Measurements from ENCODE around the gene MAGI3. TPM values are rescaled to one million over a fixed set of nuclear protein-coding genes. Genes with fewer than 3 reads are reported as not detected.
"Not testable (repeated sequence)": the region's sequence is repeated elsewhere in the genome, so short reads cannot be mapped to it uniquely, and the experiment has no call there.

The MAGI3 gene
- total and polyA plus RNA-seq, 2 donors (not counting 1 experiment from before 2014, with no cell fraction given): 0.30 to 0.67 TPM

DNA sequence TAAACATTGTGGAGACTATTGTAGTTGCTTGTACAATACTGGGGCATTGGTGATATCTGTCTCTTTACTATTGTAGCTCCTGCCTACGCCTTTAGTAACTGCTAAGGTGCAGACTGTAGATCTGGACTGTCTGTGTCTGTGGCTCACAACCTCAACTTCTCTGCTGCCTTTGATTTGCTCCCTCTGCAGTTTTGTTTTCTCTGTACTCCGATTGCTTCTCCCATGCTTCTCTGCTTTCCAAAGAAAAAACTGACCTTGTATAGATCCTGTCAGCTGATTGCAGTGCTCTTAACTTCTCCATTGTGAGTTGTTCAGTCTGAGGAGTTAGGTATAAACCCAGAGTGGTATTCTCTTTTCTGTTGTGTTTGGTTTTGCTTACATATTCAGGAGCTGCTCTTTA lies 15.3 kb downstream of the MAGI3 start:
- no peaks in the 10 kb centered on the region for H3K36me3 ChIP-seq (replicated peaks in 1 of 2; ENCODE audit: control extremely low read depth in 1 of 2, control insufficient read depth in 1 of 2, extremely low read depth in 1 of 2, insufficient read depth in 2 of 2, low read length in 1 of 2)
- intact Hi-C loops (cut with micrococcal nuclease): no loop called here
- H3K27ac Mint-ChIP-seq: no peak overlapping the region
- DNase-seq: no peak
- H3K79me2 ChIP-seq (ENCODE audit: control insufficient read depth, insufficient read depth, low read length): no peaks in the 10 kb centered on the region
- no peak for TF ChIP-seq EZH2 (IDR thresholded peaks at IDR 0.05; ENCODE audit: borderline replicate concordance, insufficient read depth, low read depth, low read length, poor library complexity, severe bottlenecking)
- TF ChIP-seq, protein P1, sequence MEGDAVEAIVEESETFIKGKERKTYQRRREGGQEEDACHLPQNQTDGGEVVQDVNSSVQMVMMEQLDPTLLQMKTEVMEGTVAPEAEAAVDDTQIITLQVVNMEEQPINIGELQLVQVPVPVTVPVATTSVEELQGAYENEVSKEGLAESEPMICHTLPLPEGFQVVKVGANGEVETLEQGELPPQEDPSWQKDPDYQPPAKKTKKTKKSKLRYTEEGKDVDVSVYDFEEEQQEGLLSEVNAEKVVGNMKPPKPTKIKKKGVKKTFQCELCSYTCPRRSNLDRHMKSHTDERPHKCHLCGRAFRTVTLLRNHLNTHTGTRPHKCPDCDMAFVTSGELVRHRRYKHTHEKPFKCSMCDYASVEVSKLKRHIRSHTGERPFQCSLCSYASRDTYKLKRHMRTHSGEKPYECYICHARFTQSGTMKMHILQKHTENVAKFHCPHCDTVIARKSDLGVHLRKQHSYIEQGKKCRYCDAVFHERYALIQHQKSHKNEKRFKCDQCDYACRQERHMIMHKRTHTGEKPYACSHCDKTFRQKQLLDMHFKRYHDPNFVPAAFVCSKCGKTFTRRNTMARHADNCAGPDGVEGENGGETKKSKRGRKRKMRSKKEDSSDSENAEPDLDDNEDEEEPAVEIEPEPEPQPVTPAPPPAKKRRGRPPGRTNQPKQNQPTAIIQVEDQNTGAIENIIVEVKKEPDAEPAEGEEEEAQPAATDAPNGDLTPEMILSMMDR (IDR thresholded peaks at IDR 0.05): no peak
- CTCF ChIA-PET: no interaction called here
- POLR2A ChIA-PET: no interaction called here
- H3K9ac ChIP-seq (ENCODE audit: low read length): no peak overlapping the region
- no peak overlapping the region for H3K4me3 ChIP-seq (ENCODE audit: control extremely low read depth in 1 of 5, extremely low read depth in 1 of 5, insufficient read depth in 1 of 5, low read depth in 2 of 5, low read length in 4 of 5)
- no peak overlapping the region for H3K4me2 ChIP-seq (replicated peaks; ENCODE audit: low read depth, low read length, poor library complexity, severe bottlenecking)
- no peaks in the 10 kb centered on the region for H3K4me1 ChIP-seq (ENCODE audit: control insufficient read depth in 2 of 2, insufficient read depth in 2 of 2, low read length in 2 of 2)
- no peak overlapping the region for H3K27ac ChIP-seq (ENCODE audit: low read length in 2 of 2)
- peaks cover 0 to 4% (median 1%) of the 10 kb centered on the region in 4 experiments for H3K27me3 ChIP-seq (replicated peaks in 1 of 4; ENCODE audit: control extremely low read depth in 1 of 4, control insufficient read depth in 3 of 4, insufficient read depth in 4 of 4, low read length in 3 of 4)
- no peak overlapping the region for H2AFZ ChIP-seq (ENCODE audit: insufficient read depth, low read depth, low read length, poor library complexity, severe bottlenecking)
- H3K4me3 Mint-ChIP-seq: no peak overlapping the region
- ATAC-seq (ENCODE audit: low read depth): no peak
- no peaks in the 10 kb centered on the region for H3K9me3 Mint-ChIP-seq (ENCODE audit: insufficient read depth)
- no CpG with 5 or more reads among the region's 2 CpGs for WGBS (ENCODE audit: insufficient coverage)
- H3K4me1 Mint-ChIP-seq: no peaks in the 10 kb centered on the region
- H3K9me3 ChIP-seq (ENCODE audit: control extremely low read depth in 1 of 3, control insufficient read depth in 2 of 3, insufficient read depth in 1 of 3, low read length in 2 of 3): no peaks in the 10 kb centered on the region
- H3K27me3 Mint-ChIP-seq: peaks cover 10% of the 10 kb centered on the region
- H4K20me1 ChIP-seq (ENCODE audit: control insufficient read depth, insufficient read depth, low read length, poor library complexity, severe bottlenecking): no peaks in the 10 kb centered on the region

DNA sequence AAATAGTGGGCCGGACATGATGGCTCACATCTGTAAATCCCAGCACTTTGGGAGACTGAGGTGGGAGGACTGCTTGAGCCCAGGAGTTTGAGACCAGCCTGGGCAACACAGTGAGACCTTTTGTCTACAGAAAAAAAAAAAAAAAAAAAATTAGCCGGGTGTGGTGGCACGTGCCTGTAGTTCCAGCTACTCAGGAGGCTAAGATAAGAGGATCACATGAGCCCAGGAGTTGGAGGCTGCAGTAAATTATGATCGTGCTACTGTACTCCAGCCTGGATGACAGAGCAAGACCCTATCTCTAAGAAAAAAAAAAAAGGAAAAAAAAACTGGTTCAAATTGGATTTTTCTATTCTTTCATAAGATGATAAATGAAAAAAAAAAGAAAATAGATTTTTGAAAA lies 15.8 kb downstream of the MAGI3 start:
- H3K4me1 Mint-ChIP-seq; H3K27me3 ChIP-seq (replicated peaks in 1 of 4; ENCODE audit: control extremely low read depth in 1 of 4, control insufficient read depth in 3 of 4, insufficient read depth in 4 of 4, low read length in 3 of 4); H2AFZ ChIP-seq (ENCODE audit: insufficient read depth, low read depth, low read length, poor library complexity, severe bottlenecking); intact Hi-C loops (cut with micrococcal nuclease); H3K36me3 ChIP-seq (replicated peaks in 1 of 2; ENCODE audit: control extremely low read depth in 1 of 2, control insufficient read depth in 1 of 2, extremely low read depth in 1 of 2, insufficient read depth in 2 of 2, low read length in 1 of 2); H3K9ac ChIP-seq (ENCODE audit: low read length); H3K27ac Mint-ChIP-seq; H3K27me3 Mint-ChIP-seq; H3K9me3 ChIP-seq (ENCODE audit: control extremely low read depth in 1 of 3, control insufficient read depth in 2 of 3, insufficient read depth in 1 of 3, low read length in 2 of 3); H4K20me1 ChIP-seq (ENCODE audit: control insufficient read depth, insufficient read depth, low read length, poor library complexity, severe bottlenecking); H3K4me3 Mint-ChIP-seq; ATAC-seq (ENCODE audit: low read depth); DNase-seq; H3K4me2 ChIP-seq (replicated peaks; ENCODE audit: low read depth, low read length, poor library complexity, severe bottlenecking); H3K79me2 ChIP-seq (ENCODE audit: control insufficient read depth, insufficient read depth, low read length); H3K4me1 ChIP-seq (ENCODE audit: control insufficient read depth in 2 of 2, insufficient read depth in 2 of 2, low read length in 2 of 2); POLR2A ChIA-PET; H3K4me3 ChIP-seq (ENCODE audit: control extremely low read depth in 1 of 5, extremely low read depth in 1 of 5, insufficient read depth in 1 of 5, low read depth in 2 of 5, low read length in 4 of 5); H3K27ac ChIP-seq (ENCODE audit: low read length in 2 of 2); H3K9me3 Mint-ChIP-seq (ENCODE audit: insufficient read depth): not testable (repeated sequence)
- CTCF ChIA-PET: interaction anchor here (0.7 kb wide), 1 partner anchor 1480 kb away, joined by 3 read pairs; no protein-coding TSS in a partner anchor
- WGBS (ENCODE audit: insufficient coverage): 83% methylated on average over 2 of the region's 4 CpGs

Data from B cell (primary cell).